Chondrocyte (in vitro differentiated cells): ENCODE results near the gene SDK2. TPM values are rescaled to one million over a fixed set of nuclear protein-coding genes. Genes with fewer than 3 reads are reported as not detected.

ENCODE experiments used
- DNase-seq: peaks from one replicate; pipeline ENCODE4 v3.0.0; 2021; ENCODE audit warnings: mixed read lengths, low spot score
- H3K27ac Mint-ChIP-seq: one replicate; pipeline ENCODE4 v1.8.0; 2021; ENCODE audit warnings: mild to moderate bottlenecking, moderate library complexity, mixed read lengths; ENCODE audit not compliant: unreplicated experiment
- H3K27me3 Mint-ChIP-seq: 2 replicates; pipeline ENCODE4 v1.8.0; 2021; ENCODE audit warnings: low read depth, mixed read lengths
- H3K36me3 Mint-ChIP-seq: 2 replicates; pipeline ENCODE4 v1.8.0; 2021; ENCODE audit warnings: low read depth, mixed read lengths
- H3K4me1 Mint-ChIP-seq: 2 replicates; pipeline ENCODE4 v1.8.0; 2021; ENCODE audit warnings: low read depth, mild to moderate bottlenecking, mixed read lengths
- H3K4me3 Mint-ChIP-seq: one replicate; pipeline ENCODE4 v1.8.0; 2021; ENCODE audit warnings: mild to moderate bottlenecking, moderate library complexity, mixed read lengths; ENCODE audit not compliant: unreplicated experiment
- H3K9me3 Mint-ChIP-seq: 2 replicates; pipeline ENCODE4 v1.8.0; 2021; ENCODE audit warnings: low read depth, mixed read lengths
- CTCF ChIP-seq: fragments of 200-600 bp; sonication (generic); IDR thresholded peaks from 2 replicates; pipeline ENCODE4 v1.5.0; 2021; ENCODE audit warnings: antibody characterized with exemption, mild to moderate bottlenecking, moderate library complexity
- total RNA-seq: library from RNA; stranded (reverse); gene quantifications from 3 replicates; pipeline ENCODE4 v1.2.1, GENCODE V29; 2021

SDK2 gene
- total RNA-seq, 1 donor from 2014 or later, result 15.8 TPM

DNA sequence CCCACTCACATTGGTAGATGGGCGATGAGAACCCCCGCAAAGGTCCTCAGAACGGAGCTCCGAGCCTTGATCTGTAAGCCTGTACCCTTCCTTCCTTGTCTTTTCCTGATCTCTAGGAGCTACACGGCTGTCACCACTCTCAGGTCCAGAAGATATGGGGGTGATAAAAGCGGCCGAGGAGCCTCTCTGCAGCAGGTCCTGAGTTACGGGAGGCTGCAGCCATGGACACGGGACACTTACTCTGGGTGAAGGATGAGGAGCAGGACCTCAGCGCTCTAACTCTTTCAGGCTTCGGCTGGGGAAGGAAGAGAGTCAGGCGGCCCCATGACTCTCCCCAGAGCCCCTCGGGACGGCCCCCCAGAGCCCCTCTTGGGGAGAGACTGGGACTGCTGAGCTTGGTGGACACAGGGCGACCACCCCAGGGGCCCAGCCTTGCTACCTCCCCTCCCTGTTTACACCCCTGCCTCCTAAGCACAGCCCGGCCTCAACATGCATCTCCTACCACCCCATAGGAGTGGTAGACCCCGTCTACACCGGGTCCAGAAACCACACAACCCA lies 74.4 kb downstream of the SDK2 start:
- no peaks in the 10 kb centered on the region for H3K4me1 Mint-ChIP-seq
- DNase-seq, result no peak
- H3K27ac Mint-ChIP-seq, result no peak overlapping the region
- H3K9me3 Mint-ChIP-seq, result no peaks in the 10 kb centered on the region
- H3K4me3 Mint-ChIP-seq, result no peak overlapping the region
- no peaks in the 10 kb centered on the region for H3K27me3 Mint-ChIP-seq
- no peaks in the 10 kb centered on the region for H3K36me3 Mint-ChIP-seq
- no peak for TF ChIP-seq CTCF

DNA sequence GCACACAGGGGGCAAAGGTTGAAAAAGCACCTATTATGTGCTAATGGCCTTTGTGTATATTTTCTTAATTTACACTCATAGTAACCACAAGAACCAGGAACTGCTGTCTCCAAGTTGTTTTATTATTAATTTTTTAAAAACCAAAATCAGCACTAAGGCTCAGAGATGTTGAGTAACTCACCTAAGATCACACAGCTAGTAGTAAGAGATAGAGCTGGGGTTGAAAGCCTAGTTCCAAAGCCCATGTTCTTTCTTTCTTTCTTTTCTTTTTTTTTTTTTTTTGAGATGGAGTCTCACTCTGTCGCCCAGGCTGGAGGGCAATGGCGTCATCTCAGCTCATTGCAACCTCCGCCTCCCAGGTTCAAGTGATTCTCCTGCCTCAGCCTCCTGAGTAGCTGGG lies 75.3 kb downstream of the SDK2 start:
- Mint-ChIP-seq H3K9me3 (no peaks in the 10 kb centered on the region), H3K36me3 (no peaks in the 10 kb centered on the region), H3K4me1 (no peaks in the 10 kb centered on the region), H3K27ac (no peak overlapping the region), H3K4me3 (no peak overlapping the region), H3K27me3 (no peaks in the 10 kb centered on the region)
- no peak for DNase-seq
- no peak for TF ChIP-seq CTCF

DNA sequence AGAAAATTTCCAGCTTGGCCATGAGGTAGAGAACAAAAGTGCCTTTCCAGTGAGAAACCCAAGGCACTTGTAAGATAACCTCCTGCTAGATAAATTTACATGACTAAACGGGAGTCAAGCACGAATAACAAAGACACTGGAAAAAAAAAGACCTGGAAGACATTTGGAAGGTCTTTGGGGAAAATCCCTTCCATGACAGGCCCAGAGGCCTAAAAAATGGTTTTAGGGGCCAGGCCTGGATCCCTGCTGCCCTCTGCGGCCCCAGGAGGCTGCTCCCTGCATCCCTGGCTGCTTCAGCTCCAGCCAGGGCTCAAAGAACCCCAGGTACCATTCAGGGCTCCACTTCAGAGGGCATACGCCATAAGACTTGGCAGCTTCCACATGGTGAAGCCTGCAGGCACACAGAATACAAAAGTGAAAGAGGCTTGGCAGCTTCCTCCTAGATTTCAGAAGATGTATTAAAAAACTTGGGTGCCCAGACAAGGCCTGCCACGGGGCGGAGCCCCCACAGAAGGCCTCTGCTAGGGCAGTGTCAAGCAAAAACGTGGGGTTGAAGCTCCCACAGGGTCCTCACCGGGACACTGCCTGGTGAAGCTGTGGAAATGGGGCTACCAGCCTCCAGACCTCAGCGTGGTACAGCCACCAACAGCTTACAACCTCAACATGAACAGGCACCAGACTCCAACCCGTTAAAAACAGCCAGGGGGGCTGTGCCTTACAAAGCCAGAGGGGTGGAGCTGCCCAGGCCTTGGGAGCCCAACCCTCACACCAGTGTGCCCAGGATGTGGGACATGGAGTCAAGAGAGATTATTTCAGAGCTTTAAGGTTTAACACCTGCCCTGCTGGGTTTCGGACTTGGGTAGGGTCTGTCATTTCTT lies 77.1 kb downstream of the SDK2 start:
- H3K36me3 Mint-ChIP-seq, result no peaks in the 10 kb centered on the region
- no peak overlapping the region for H3K27ac Mint-ChIP-seq
- no peak overlapping the region for H3K4me3 Mint-ChIP-seq
- no peak for DNase-seq
- no peaks in the 10 kb centered on the region for H3K27me3 Mint-ChIP-seq
- H3K4me1 Mint-ChIP-seq, result no peaks in the 10 kb centered on the region
- H3K9me3 Mint-ChIP-seq, result no peaks in the 10 kb centered on the region
- TF ChIP-seq CTCF, result no peak

GRCh38 chr17:73564843-73565242 lies 79.4 kb downstream of the SDK2 start:
- TF ChIP-seq CTCF, result no peak
- DNase-seq, result no peak
- no peaks in the 10 kb centered on the region for H3K4me1 Mint-ChIP-seq
- H3K27ac Mint-ChIP-seq, result no peak overlapping the region
- no peaks in the 10 kb centered on the region for H3K27me3 Mint-ChIP-seq
- H3K9me3 Mint-ChIP-seq, result no peaks in the 10 kb centered on the region
- no peaks in the 10 kb centered on the region for H3K36me3 Mint-ChIP-seq
- no peak overlapping the region for H3K4me3 Mint-ChIP-seq

GRCh38 chr17:73562896-73563295 lies 81.3 kb downstream of the SDK2 start:
- Mint-ChIP-seq H3K27ac (no peak overlapping the region), H3K27me3 (no peaks in the 10 kb centered on the region), H3K9me3 (no peaks in the 10 kb centered on the region), H3K4me1 (no peaks in the 10 kb centered on the region), H3K36me3 (no peaks in the 10 kb centered on the region), H3K4me3 (no peak overlapping the region)
- no peak for DNase-seq
- TF ChIP-seq CTCF, result no peak
